T-helper 1 cell treated with Interleukin-12 subunit alpha and Interleukin-12 subunit beta and Interleukin-4 antibody, amounts not matched to agents 30 ng/mL and 1 ng/mL, for 36 hours (primary cell): Measurements from ENCODE around the gene RPS8. TPM values are rescaled to one million over a fixed set of nuclear protein-coding genes. Genes with fewer than 3 reads are reported as not detected.

Experiments
- intact Hi-C: fragments of 100-400 bp; cut with micrococcal nuclease; formaldehyde crosslinking; loops from one replicate; pipeline ENCODE4 v1.15.1; 2024
- total RNA-seq: library from RNA; stranded (reverse); gene quantifications from 2 replicates; pipeline ENCODE4 v1.2.3, GENCODE V29; 2022

Gene RPS8
- total RNA-seq, 1 donor from 2014 or later = 1,713 TPM

DNA sequence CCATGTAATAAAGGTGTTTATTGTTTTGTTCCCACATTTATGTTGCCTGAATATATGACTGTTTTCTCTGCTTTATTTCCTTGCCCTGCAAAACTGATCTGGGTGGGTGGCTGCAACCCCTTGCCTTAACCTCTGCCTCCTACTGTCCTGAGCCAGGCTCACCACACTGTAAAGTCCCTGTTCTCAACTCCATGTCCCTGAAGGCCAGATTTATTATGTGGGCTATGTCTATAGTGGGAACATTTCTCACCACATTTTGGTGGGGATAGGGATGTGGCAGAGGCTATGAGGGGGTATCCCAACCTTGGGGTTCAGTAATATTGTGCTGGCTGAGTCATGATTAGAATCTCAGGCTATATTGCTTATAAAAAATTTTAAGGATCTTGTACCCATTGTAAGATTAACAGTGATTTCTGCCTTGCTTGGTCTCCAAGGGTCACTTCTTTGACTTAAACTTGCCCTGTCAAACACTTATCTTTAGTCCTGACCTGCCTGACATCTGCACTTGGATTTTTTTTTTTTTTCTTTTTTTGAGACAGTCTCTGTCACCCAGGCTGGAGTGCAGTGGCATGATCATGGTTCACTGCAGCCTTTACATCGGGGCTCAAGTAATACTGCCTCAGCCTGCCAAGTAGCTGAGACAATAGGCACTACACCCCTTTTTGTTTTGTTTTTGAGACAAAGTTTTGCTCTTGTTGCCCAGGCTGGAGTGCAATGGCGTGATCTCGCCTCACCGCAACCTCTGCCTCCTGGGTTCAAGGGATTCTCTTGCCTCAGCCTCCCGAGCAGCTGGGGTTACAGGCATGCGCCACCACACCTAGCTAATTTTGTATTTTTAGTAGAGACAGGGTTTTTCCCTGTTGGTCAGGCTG is 3.6 kb downstream of the RPS8 start:
- intact Hi-C loops = loop anchor here (5.0 kb wide), 1 partner anchor 147 kb away; no protein-coding TSS in a partner anchor

DNA sequence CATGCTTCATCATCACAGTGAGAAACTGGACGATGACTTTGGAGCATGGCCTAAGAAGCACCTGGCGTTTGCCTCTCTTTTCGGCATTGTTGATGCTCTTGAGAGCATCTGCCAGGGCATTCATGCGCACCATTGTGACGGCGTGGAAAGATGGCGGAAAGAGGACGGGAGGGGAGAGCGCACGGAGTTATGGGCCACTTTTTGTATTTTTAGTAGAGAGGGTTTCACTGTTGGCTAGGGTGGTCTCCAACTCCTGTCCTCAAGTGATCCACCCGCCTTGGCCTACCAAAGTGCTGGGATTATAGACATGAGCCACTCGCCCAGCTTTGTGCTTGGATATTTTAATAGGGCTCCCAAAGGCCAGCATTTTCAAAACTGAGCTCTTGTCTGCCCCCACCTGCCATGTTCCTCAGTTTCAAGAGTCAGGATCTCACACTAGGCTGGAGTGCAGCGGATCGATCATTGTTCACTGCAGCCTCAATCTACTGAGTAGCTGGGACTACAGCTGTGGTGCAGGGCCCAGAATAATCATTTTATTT is 5.3 kb downstream of the RPS8 start:
- intact Hi-C loops = no loop called here

DNA sequence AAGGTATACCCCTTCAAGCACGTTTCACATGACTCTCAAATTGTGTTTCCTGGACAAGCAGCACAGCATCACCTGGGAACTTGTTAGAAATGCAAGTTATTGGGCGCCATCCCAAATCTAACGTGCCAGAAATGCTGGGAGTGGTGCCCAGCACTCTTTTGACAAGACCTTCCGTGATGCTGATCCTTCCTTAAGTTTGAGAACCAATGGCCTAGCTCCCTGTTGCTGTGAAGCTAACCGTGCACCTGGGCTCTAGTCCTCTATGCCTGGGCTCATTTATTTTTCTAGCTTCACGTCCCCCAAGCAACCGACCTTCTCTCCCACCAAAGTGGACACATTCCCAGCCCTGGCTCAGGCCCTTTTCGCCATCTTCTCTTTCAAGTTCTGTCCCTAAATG is 8.4 kb downstream of the RPS8 start:
- intact Hi-C loops = no loop called here

DNA sequence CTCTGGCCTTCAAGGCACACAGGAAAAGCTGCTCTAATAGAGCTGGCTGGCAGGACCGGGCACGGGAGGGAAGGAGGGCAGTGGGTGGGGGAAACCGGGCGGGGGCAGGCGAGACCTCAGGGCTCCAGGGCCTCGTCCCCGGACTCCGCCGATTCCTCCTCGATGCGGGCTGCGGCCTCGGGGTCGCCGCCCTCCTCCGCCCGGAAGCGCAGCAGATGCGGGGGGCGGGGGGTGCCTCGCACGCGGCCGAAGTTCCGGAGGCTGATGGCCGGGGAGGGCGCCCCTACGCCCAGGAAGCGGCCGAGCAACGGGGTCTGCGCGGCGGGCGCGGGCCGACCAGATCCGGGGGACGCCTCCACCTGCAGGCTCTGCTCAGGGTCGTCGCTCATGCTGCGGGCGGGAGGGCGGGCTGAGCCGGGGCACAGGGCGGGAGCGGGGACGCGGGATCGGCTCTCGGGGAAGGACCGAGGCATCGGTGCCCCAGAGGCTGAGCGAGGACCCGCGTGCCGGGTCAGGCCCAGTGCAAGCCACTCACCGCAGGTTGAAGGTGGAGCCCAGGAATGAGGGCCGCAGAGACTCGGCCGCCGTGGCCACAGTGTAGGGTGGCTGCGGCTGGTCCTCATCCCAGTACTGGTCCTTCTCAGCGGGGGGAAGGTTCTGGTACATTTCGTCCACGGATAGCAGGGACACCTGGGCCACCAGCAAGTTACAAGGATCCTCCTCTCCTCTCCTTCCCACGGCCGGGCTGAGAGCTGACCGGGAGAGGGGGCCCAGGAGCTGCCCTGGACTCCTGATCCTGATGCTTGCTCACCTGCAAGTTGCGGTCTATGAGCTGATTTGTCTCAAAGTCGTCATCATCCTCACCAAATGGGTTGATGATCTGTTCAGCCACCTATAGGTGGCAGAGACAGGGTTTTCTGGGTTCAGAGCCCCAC is 9.0 kb downstream of the RPS8 start:
- intact Hi-C loops = no loop called here

DNA sequence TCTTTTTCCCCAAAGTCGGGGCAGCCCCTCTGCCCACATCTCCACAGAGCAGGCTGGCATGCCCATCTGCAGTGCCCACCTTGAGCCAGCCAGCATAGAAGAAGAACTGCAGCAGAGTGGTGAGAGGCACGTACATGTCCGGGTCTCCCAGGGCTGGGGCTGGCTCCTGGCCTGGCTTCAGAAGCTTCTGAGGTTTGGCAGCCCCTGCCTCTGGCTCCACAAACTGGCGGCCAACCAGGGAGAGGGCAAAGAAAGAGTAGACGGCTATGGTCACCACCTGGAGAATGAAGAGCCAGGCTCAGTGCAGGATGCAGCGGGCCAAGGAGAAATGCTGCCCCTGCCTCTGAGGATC is 9.7 kb downstream of the RPS8 start:
- intact Hi-C loops = no loop called here

DNA sequence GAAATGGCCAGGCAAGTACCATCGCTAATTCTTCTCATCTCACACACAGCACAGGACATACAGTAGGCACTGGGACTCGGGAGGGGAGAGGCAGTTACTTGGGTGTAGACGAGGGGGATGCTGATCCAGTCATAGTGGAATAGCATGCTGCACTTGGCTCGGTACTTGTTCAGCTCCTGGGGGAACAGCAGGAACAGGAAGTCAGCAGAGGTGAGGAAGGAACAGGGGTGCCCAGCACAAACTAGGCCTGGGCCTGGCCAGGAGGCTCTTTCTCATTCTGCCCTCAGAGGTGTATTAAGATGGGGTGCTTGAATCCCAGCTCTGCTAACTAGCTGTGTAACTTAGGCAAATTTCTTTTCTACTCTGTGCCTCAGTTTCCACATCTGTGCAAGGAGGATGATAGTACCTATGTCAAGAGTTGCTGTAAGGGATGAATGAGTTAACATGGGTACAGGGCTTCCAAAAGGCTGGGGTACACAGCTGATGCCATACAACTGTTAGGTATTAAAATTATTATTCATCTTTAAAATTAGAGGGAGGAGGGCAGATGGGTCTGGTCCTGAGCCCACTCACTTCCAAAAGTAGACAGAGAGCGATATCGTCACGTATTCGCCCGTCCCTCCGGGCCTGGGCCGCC is 10.3 kb downstream of the RPS8 start:
- intact Hi-C loops = loop anchor here (1.0 to 2.0 kb wide), 4 partner anchors 10 to 225 kb away; partner anchors contain the start of genes HECTD3, RNU5D-1 and RPS8

DNA sequence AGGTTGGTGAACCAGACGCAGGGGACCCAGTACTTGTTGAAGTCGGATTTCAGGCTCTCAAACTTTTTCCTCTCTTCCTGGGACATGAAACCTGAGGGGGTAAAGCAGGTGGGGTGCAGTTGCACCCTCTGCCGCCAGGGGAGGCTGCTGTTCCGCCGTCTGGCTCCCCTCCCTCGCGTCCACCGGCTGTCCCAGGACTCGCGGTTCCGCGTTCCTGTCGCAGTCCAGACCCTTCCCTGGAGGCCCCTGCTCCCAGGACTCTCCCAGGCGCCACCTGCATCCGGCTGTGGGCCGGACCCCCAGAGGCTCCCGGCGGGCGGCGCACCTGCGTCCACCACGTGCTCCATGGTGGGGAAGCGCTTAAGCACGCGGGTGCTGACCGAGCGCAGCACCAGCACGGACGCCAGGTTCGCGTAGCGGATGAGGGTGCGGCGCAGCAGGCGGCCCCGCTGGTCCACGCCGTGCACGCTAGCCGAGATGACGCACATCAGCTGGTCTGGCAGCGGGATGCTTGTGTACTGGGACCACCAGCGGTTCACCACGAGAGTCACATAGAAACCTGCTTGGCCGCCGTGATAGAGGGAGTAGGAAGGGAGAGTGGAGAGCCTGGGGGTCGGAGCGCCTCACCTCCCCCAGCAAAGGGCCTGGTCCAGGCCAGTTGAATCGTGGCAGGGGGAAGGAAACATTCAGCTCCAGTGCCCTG is 10.9 kb downstream of the RPS8 start:
- intact Hi-C loops = loop anchor here (1.0 to 2.0 kb wide), 4 partner anchors 11 to 225 kb away; partner anchors contain the start of genes HECTD3, RNU5D-1 and RPS8

DNA sequence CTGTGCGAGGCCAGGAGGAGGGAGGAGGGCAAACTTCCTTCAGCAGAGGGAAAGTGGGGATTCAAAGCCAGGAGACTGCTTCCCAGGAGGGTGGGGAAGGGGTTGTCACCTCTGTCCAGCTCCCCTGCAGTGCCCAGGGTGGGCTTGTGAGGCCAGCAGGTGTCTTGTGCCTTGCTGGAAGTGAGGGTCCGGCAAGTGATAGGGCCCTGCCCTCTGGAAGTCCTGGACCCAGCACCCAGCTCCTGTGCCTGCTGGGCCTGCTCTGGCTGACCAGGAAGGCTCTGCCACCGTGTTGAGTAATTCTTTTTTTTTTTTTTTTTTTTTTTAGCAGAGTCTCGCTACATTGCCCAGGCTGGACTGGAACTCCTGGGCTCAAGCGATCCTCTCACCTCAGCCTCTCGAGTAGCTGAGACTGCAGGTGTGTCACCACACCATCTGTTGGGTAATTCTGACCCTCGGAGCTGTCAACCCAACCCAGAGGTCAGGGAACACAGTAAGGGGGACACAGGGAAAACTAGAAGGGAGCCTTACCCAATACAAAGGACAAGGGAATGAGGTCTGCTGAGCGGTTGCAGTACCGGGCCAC is 11.6 kb downstream of the RPS8 start:
- intact Hi-C loops = loop anchor here (1.0 to 2.0 kb wide), 4 partner anchors 12 to 224 kb away; partner anchors contain the start of genes HECTD3, RNU5D-1 and RPS8

DNA sequence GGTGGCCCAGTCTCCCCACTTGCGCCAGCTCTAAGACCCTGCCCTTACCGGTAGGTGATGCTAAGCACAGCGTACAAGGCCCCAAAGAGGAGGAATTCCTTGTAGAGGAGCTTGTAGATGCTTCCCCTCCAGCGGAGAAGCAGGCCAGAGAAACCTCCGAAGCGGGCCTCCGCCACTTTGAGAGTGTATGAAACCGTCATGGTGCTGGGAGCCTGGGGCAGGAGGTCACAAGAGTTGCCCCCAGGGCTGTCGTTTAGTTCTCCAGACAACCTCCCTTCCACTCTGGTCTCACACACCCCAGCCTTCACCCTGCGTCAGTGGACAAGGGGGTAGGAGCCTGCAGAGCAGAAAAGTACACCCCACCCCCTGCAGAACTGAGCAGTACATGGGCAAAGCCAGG is 12.2 kb downstream of the RPS8 start:
- intact Hi-C loops = loop anchor here (2.0 kb wide), 2 partner anchors 57 to 223 kb away; partner anchors contain the start of genes HECTD3 and RNU5D-1

DNA sequence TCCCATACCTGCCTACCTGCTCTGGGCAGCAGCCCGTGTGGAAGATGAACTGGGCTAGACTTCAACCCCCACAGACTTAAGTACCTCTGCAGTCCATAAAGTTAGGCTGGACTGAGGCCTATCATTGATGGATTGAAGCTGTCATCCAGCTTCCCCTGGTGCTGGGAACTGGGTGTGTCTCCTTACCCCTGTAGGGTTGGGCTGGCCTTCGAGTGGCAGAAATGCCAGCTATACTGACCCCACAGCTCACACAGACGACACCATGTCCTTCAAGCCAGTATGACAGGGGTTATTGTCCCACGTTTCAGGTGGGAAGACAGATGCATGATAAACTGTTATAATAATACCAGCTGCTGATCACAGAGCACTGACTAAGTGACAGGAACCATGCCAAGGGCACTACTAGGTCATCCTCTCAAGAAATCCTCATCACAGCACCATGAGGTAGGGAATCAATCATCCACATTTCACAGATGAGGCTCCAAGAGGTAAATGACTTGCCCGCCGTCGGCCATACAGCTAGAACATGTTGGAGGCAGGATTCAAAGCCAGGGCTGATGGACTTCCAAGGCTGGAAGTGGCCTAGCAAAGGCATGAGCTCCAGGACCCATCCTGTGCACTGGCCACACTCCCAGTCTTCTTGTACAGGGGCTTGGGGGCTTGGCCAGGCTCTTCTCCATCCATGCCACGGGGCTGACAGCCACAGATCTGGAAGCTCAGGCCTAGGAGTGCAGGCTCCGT is 12.9 kb downstream of the RPS8 start, which contains the start of gene BEST4:
Gene BEST4, minus strand, starts transcription at position 51 of the 741 bp plus-strand sequence. CDS start 465 bp downstream, outside the sequence.
- intact Hi-C loops = no loop called here

DNA sequence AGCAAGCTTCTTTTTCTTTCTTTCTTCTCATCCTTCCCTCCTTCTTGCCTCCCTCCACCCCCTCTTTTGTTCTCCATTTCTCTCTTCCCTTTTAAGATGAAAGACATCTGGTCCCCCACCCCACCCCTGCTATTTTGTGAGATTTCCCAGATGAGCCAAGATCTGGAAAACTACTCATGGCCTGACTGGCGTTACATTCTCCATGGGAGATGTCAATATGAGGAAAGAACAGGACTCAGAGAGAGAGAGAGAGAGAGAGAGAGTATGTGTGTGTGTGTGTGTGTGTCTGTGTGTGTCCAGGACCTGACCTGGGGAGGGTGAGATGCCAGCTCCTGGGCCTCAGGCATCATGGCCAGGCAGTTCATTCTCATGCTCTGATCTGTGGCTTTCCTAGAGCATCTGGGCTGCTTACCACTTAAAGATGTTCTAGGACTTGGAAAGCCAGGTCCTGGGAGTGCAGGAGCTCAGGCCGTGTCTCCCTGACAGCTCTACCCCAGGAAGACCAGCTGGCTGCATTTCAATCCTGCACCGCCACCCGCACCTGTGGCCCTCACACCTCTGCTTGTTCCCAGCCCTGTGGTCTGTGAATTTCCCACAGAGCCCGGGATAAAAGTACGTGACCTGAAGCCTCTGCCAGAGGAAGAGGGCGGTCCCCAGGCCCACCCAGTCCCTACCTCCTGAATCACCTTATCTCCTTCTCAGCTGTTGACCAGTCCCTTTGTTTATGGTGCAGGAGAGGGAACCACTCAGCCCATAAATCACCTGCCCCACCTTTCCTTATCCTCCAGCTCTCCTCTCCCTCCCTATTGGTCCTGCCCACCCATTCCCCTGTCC is 15.8 kb downstream of the RPS8 start:
- intact Hi-C loops = no loop called here

DNA sequence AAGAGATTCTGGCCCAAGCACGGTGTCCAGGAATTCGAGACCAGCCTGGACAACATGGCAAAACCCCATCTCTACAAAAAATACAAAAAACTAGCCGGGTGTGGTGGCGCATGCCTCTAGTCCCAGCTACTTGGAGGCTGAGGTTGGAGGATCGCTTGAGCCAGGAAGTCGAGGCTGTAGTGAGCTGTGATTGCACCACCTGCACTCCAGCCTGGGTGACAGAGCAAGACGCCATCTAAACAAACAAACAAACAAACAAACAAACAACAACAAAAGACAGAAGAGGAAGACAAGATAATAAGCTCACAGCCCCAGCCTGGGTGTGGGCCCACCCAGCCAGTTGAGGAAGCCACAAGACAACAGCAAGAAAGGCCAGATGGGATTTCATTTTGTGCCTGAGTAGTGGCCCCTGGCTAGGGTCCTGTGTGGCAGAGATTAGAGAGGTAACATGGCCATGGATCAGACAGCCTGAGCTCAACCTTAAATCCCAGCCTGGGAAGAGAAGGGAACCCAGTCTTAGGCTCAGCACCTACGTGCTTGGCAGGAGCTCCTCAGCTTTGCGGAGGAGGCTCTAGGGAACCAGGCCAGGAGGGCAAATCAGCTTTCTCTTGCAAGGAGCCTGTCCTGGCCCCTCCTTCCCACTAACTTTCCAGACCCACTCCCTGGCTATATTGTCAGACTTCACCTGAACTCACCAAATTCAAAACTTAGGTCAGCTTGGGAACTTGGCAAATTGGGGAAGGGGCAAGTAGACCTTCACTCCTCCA is 17.6 kb downstream of the RPS8 start:
- intact Hi-C loops = no loop called here

DNA sequence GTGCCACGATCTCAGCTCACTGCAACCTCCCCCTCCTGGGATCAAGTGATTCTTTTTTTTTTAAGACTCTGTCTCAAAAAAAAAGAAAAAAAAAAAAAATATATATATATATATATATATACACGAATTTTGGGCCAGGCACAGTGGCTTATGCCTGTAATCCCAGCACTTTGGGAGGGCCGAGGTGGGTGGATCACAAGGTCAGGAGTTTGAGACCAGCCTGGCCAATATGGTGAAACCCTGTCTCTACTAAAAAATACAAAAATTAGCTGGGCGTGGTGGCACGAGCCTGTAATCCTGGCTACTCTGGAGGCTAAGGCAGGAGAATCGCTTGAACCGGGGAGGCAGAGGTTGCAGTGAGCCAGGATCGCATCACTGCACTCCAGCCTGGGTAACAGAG is 22.5 kb downstream of the RPS8 start:
- intact Hi-C loops = loop anchor here (2.0 kb wide), 1 partner anchor 693 kb away; the partner anchor contains the start of gene TESK2

DNA sequence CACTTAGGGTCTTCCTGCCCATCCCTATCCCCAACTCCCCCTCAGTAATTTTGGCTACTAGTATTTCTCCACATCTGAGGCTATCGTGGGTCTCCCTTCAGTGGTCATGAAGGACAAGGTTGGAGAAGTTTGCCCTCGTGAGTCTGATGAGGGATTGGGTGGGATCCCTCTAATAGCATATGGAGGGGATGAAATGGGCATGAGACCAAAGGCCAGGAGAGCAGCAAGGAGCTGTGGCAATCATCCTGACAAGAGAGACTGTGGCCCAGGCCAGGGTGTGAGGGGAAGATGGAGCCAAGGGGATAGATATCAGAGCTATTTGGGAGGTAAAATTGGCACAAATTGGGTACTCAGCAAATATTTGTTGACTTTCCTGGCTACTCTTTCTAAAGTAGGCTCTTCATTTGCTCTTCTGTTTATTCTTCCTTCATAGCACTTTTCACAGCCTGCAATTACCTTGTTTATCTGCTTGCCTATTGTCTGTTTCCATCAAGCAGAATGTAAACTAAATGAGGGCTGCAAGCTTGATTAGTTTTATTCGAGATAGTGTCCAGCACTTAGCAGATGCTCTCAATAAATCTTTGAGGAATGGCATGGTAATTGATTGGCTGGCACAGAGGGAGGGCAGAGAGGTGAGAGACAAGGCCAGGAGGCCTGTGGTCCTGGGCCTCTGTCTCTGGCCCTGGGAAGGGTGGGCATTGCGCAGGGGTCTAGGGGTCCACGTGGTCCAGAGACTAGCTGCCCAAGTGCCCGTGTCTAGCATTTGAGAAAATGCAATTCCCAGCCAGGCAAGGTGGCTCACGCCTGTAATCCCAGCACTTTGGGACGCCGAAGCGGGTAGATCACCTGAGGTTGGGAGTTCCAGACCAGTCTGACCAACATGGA is 23.4 kb downstream of the RPS8 start:
- intact Hi-C loops = loop anchor here (1.0 to 2.0 kb wide), 6 partner anchors 38 to 692 kb away; partner anchors contain the start of genes EIF2B3, KIF2C, TESK2 and UROD

DNA sequence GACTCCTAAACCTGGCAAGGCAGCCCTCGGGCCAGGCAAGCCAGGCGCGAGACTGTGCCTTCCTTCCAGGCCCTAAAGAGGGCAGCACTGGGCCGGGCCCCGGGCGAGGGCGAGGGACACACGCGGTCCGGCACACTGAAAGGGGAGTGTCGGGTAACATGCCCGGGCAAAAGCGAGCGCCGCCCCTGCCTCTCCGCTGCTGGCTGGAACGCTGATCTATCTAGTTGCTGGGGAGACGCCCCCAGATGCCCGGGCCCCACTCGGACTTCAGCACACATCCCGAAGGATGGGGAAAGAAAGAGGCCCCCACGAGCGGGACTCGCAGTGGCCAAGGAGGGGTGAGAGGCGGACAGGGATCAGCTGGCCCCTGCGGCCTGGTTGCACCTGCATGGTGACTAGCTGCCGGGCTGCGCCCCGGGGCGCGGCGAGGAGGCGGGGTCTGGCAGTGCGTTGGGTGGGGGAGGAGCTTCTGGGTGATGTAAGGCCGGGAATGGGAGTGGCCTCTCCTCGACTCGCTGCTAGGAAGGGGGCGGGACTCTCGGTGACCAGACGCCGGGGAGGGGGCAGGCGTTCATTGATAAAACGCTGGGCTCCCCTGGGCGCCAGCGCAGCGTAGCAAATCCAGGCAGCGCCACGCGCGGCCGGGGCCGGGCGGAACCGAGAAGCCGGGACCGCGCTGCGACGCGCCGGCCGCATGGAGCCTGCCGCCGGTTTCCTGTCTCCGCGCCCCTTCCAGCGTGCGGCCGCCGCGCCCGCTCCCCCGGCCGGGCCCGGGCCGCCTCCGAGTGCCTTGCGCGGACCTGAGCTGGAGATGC is 24.6 kb downstream of the RPS8 start, which contains the start of gene PLK3:
Gene PLK3, plus strand, starts transcription at position 608 of the 815 bp plus-strand sequence. Its CDS starts 87 bp downstream, at position 695.
- intact Hi-C loops = loop anchor here (1.0 to 2.0 kb wide), 11 partner anchors 9 to 784 kb away; partner anchors contain the start of genes EIF2B3, KIF2C, NASP and RNU5D-1
